Common myeloid progenitor, CD34-positive (primary cell): Measurements from ENCODE around the gene UPB1.

Experiments
- CTCF ChIA-PET: fragments of 350-600 bp; sonication (Branson Sonifier 250); formaldehyde crosslinking; loops from one replicate; lab custom pipeline; 2021; ENCODE audit warnings: antibody characterized with exemption; lab: Charles Lee
- POLR2A ChIA-PET: fragments of 350-600 bp; sonication (Branson Sonifier 250); formaldehyde crosslinking; loops from one replicate; lab custom pipeline; 2021; ENCODE audit warnings: antibody characterized with exemption; lab: Charles Lee
- DNase-seq, 3 donors: peaks; one replicate each; pipeline versions ENCODE4 v3.0.0 to v3.0.0-alpha.2; 2013
- H3K27ac ChIP-seq, 2 experiments: 1 replicate in 1 of 2; 2 replicates in 1 of 2; pipeline ENCODE4 v1.7.0; 2013; ENCODE audit warnings: inconsistent platforms in 2 of 2, low read length in 2 of 2, mild to moderate bottlenecking in 2 of 2, low read depth in 1 of 2, moderate library complexity in 1 of 2; ENCODE audit not compliant: severe bottlenecking in 2 of 2, insufficient read depth in 1 of 2, poor library complexity in 1 of 2
- H3K27me3 ChIP-seq, 5 experiments: replicated peaks in 2 of 5; 1 replicate in 3 of 5; 2 replicates in 2 of 5; pipeline versions ENCODE4 v1.6.1 to v1.7.0; 2013; ENCODE audit warnings: low read length in 4 of 5, mild to moderate bottlenecking in 2 of 5, moderate library complexity in 2 of 5, inconsistent platforms in 1 of 5; ENCODE audit not compliant: insufficient read depth in 5 of 5, control insufficient read depth in 4 of 5
- H3K36me3 ChIP-seq, 4 experiments: 1 replicate in 2 of 4; 2 replicates in 2 of 4; pipeline versions ENCODE4 v1.6.1 to v1.7.0; 2013; ENCODE audit warnings: low read length in 3 of 4, control low read depth in 1 of 4, mild to moderate bottlenecking in 1 of 4; ENCODE audit not compliant: control insufficient read depth in 4 of 4, insufficient read depth in 4 of 4
- H3K4me1 ChIP-seq, 4 experiments: 1 replicate in 3 of 4; 2 replicates in 1 of 4; pipeline versions ENCODE4 v1.6.1 to v1.7.1; 2013; ENCODE audit warnings: low read length in 3 of 4, mild to moderate bottlenecking in 3 of 4, control low read depth in 1 of 4, inconsistent platforms in 1 of 4, moderate library complexity in 1 of 4; ENCODE audit not compliant: control insufficient read depth in 4 of 4, insufficient read depth in 4 of 4; ENCODE audit errors: control extremely low read depth in 1 of 4
- H3K4me3 ChIP-seq, 7 experiments: 1 replicate in 4 of 7; 2 replicates in 3 of 7; pipeline versions ENCODE4 v1.5.1 to v1.7.0; 2013; ENCODE audit warnings: mild to moderate bottlenecking in 7 of 7, low read length in 6 of 7, moderate library complexity in 6 of 7, inconsistent platforms in 2 of 7, low read depth in 2 of 7, control low read depth in 1 of 7; ENCODE audit not compliant: insufficient read depth in 4 of 7, control insufficient read depth in 1 of 7; ENCODE audit errors: extremely low read depth in 1 of 7
- H3K9me3 ChIP-seq, 5 experiments: 1 replicate in 4 of 5; 2 replicates in 1 of 5; pipeline versions ENCODE4 v1.6.1 to v1.7.1; 2013; ENCODE audit warnings: low read length in 4 of 5, mild to moderate bottlenecking in 2 of 5, inconsistent platforms in 1 of 5, low read depth in 1 of 5, moderate library complexity in 1 of 5; ENCODE audit not compliant: control insufficient read depth in 4 of 5, insufficient read depth in 2 of 5; ENCODE audit errors: control extremely low read depth in 1 of 5
- whole genome bisulfite sequencing: methylation state at CpG from one replicate; pipeline ENCODE4 v1.1.5; 2013; ENCODE audit not compliant: insufficient coverage; 5-methylcytosine and 5-hydroxymethylcytosine counted together

UPB1 gene

DNA sequence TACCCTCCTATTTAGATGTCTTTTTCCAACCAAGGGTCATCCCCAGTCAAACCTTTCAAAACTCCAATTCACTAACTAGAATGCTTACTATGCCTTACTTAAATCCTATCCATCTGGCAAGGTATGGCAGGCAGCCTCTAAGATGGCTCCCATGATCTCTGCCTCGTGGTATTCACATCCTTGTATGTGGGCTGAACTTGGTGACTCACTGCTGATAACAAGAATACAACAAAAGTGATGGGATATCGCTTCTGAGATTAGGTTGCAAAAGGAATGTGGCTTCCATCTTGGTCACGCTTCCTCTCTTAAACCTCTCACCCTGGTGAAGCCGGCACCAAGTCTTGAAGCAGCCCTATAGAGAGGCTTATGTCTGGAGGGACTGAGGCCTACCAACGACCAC lies 29.6 kb upstream of the UPB1 start:
- H3K9me3 ChIP-seq, result no peaks in the 10 kb centered on the region
- no peaks in the 10 kb centered on the region for H3K27me3 ChIP-seq
- POLR2A ChIA-PET, result no interaction called here
- no peak overlapping the region for H3K4me3 ChIP-seq
- peak in 1 of 3 donors; percentile 42 for DNase-seq
- H3K27ac ChIP-seq, result no peak overlapping the region
- WGBS, result 100% methylated on average over 2 of the region's 5 CpGs
- no peaks in the 10 kb centered on the region for H3K36me3 ChIP-seq
- CTCF ChIA-PET, result interaction anchor here (0.7 to 2.7 kb wide), 3 partner anchors 15 to 41 kb away, joined by 3 to 11 read pairs (median 6); no protein-coding TSS in a partner anchor
- peaks cover 13 to 24% (median 17%) of the 10 kb centered on the region in 4 experiments for H3K4me1 ChIP-seq

- H3K27ac ChIP-seq, result no peak overlapping the region
Measured at GRCh38 chr22:24465975-24466374, 29.2 kb upstream of the UPB1 start.

DNA sequence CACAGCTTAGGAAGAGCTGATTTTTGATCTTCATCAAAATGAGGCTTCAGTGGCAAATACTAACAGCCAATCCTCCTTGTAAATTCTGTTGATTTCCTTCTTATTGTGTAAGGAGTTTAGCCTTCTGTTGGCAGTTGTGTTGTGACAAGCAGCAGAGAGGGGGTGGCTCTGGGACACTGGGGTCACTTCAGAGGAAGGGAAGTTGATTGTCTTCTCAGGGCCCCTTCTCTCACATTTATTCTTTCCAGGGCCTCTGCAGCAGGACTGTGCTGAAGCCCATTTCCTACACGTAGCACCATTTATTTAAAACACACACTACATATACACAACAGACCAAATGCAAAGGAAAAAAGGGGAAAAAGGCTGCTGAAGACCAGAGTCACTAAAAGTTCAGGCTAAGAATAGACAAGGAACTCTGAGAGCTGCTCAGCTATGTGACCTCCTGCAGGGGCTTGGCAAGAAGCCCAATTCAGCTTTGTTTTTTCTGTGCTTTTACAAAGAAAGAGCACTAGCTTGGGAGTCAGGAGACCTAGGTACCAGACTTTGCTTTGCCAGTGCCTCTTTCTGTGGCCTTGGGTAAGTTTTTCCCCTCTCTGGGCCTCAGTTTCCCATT lies 28.3 kb upstream of the UPB1 start:
- Histone ChIP-seq H3K36me3 (no peaks in the 10 kb centered on the region), H3K27ac (no peak overlapping the region), H3K4me1 (peaks cover 11 to 19% (median 12%) of the 10 kb centered on the region in 4 experiments), H3K9me3 (no peaks in the 10 kb centered on the region), H3K27me3 (no peaks in the 10 kb centered on the region), H3K4me3 (no peak overlapping the region)
- CTCF ChIA-PET, result interaction anchor here (1.0 to 2.7 kb wide), 4 partner anchors 14 to 43 kb away, joined by 3 to 11 read pairs (median 4); no protein-coding TSS in a partner anchor
- WGBS, result no CpG with 5 or more reads among the region's 1 CpG
- DNase-seq, result peak in 1 of 3 donors; percentile 26
- POLR2A ChIA-PET, result interaction anchor here (0.6 kb wide), 1 partner anchor 28 kb away, joined by 3 read pairs; no protein-coding TSS in a partner anchor

More at GRCh38 chr22:24465975-24466374, 29.2 kb upstream of the UPB1 start:
- Histone ChIP-seq H3K4me3 (no peak overlapping the region), H3K9me3 (no peaks in the 10 kb centered on the region), H3K4me1 (peaks cover 11 to 20% (median 14%) of the 10 kb centered on the region in 4 experiments), H3K27me3 (no peaks in the 10 kb centered on the region), H3K36me3 (no peaks in the 10 kb centered on the region)
- ChIA-PET CTCF (interaction anchor here (0.7 to 2.7 kb wide), 3 partner anchors 15 to 42 kb away, joined by 3 to 11 read pairs (median 6); no protein-coding TSS in a partner anchor), POLR2A (no interaction called here)
- no peak for DNase-seq
- WGBS, result 100% methylated on average over 3 of the region's 3 CpGs

- no peak overlapping the region for H3K4me3 ChIP-seq
- CTCF ChIA-PET, result interaction anchor here (1.0 to 2.7 kb wide), 4 partner anchors 13 to 43 kb away, joined by 3 to 11 read pairs (median 4); no protein-coding TSS in a partner anchor
- no peaks in the 10 kb centered on the region for H3K36me3 ChIP-seq
- no peaks in the 10 kb centered on the region for H3K9me3 ChIP-seq
- no peaks in the 10 kb centered on the region for H3K27me3 ChIP-seq
- POLR2A ChIA-PET, result interaction anchor here (0.6 kb wide), 1 partner anchor 28 kb away, joined by 3 read pairs; no protein-coding TSS in a partner anchor
- DNase-seq, result no peak
- no peak overlapping the region for H3K27ac ChIP-seq
- peaks cover 11 to 19% (median 12%) of the 10 kb centered on the region in 4 experiments for H3K4me1 ChIP-seq
- WGBS, result 17% methylated on average over 1 of the region's 2 CpGs
Measured at GRCh38 chr22:24467340-24467739, 27.8 kb upstream of the UPB1 start.

DNA sequence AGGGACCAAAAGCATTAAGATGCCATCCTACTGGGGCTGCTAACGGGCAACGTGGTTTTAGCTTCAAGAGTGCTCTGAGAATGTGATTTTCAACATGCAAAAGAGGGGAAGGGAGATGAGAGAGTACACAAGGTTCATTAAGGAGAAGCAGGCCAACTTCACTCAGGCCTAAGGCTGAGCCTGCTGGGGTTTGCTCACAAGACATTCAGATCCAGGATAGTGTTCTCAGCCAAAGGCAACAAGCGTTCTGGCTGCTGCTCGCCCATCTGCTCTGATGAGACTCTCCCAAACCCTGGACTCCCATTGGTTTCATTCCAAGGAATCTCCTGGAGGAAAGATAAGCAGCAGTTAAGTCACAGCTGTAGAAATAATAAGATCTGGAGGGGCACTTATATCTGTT lies 23.6 kb upstream of the UPB1 start:
- ChIA-PET POLR2A (no interaction called here), CTCF (interaction anchor here (0.5 to 1.0 kb wide), 2 partner anchors 10 to 18 kb away, joined by 3 read pairs; no protein-coding TSS in a partner anchor)
- DNase-seq, result no peak
- H3K4me3 ChIP-seq, result no peak overlapping the region
- no peaks in the 10 kb centered on the region for H3K36me3 ChIP-seq
- H3K9me3 ChIP-seq, result peaks cover 0 to 2% (median 0%) of the 10 kb centered on the region in 5 experiments
- H3K27me3 ChIP-seq, result no peaks in the 10 kb centered on the region
- H3K4me1 ChIP-seq, result peaks cover 8 to 13% (median 8%) of the 10 kb centered on the region in 4 experiments
- no peak overlapping the region for H3K27ac ChIP-seq
- WGBS, result 96% methylated on average over 4 of the region's 4 CpGs

- no peaks in the 10 kb centered on the region for H3K36me3 ChIP-seq
- H3K4me3 ChIP-seq, result no peak overlapping the region
- peaks cover 0 to 2% (median 0%) of the 10 kb centered on the region in 4 experiments for H3K4me1 ChIP-seq
- peaks cover 0 to 2% (median 0%) of the 10 kb centered on the region in 5 experiments for H3K9me3 ChIP-seq
- ChIA-PET CTCF (interaction anchor here (2.3 to 3.3 kb wide), 2 partner anchors 10 to 18 kb away, joined by 5 to 12 read pairs; no protein-coding TSS in a partner anchor), POLR2A (no interaction called here)
- no peak overlapping the region for H3K27ac ChIP-seq
- H3K27me3 ChIP-seq, result no peaks in the 10 kb centered on the region
- peak in 2 of 3 donors; percentile 67 to 73 for DNase-seq
Measured at GRCh38 chr22:24473284-24473683, 21.8 kb upstream of the UPB1 start.

DNA sequence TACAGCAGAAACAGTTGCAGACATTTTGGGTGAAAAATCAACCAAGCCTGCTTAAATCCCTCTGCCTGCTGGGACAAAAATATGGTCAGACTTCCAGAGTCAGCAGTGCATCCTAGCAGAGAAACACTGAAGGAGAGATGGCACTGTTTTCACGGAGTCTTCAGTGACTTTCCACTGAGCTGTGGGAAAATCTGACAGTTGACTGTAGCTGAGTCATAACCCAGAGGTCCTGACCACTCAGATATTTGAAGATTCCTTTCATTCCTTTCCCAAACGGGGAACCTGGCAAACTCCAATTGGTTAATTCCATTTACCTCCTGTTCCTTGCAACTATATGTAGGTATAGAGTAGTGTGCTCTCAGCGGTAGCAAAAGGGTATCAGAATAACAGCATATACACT lies 20.9 kb upstream of the UPB1 start:
- WGBS, result 80% methylated on average over 1 of the region's 3 CpGs
- POLR2A ChIA-PET, result interaction anchor here (0.8 kb wide), 1 partner anchor 18 kb away, joined by 3 read pairs; no protein-coding TSS in a partner anchor
- Histone ChIP-seq H3K27me3 (no peaks in the 10 kb centered on the region), H3K36me3 (no peaks in the 10 kb centered on the region), H3K4me3 (no peak overlapping the region), H3K27ac (no peak overlapping the region), H3K4me1 (peaks cover 0 to 2% (median 0%) of the 10 kb centered on the region in 4 experiments), H3K9me3 (peaks cover 0 to 2% (median 0%) of the 10 kb centered on the region in 5 experiments)
- DNase-seq, result no peak
- CTCF ChIA-PET, result interaction anchor here (1.6 to 3.3 kb wide), 3 partner anchors 10 to 19 kb away, joined by 5 to 12 read pairs (median 7); no protein-coding TSS in a partner anchor
